Astrocyte (in vitro differentiated cells and primary cell): ENCODE results near the gene ZNF488. TPM values are rescaled to one million over a fixed set of nuclear protein-coding genes. Genes with fewer than 3 reads are reported as not detected.

Source experiments
- DNase-seq: peaks from one replicate; pipeline ENCODE4 v3.0.0-alpha.2; 2010; ENCODE audit warnings: low read depth
- FAIRE-seq: peaks from 2 replicates; lab custom pipeline; 2011; peaks lifted over from hg19 to GRCh38; lab: Jason Lieb, UNC
- H2AFZ ChIP-seq: 2 replicates; pipeline ENCODE4 v1.6.0; 2012; ENCODE audit warnings: low read depth, low read length, inconsistent platforms
- H3K27ac ChIP-seq: 2 replicates; pipeline ENCODE4 v1.5.1; 2011; ENCODE audit warnings: low read depth, low read length, inconsistent platforms
- H3K27me3 ChIP-seq: 2 replicates; pipeline ENCODE4 v1.6.0; 2011; ENCODE audit warnings: low read length, inconsistent platforms; ENCODE audit not compliant: insufficient read depth
- H3K36me3 ChIP-seq: 2 replicates; pipeline ENCODE4 v1.5.1; 2011; ENCODE audit warnings: low read length, inconsistent platforms; ENCODE audit not compliant: insufficient read depth
- H3K4me1 ChIP-seq: 2 replicates; pipeline ENCODE4 v1.5.1; 2011; ENCODE audit warnings: low read length, inconsistent platforms; ENCODE audit not compliant: insufficient read depth
- H3K4me2 ChIP-seq: 2 replicates; pipeline ENCODE4 v1.6.0; 2012; ENCODE audit warnings: low read length, inconsistent platforms
- H3K4me3 ChIP-seq: 2 replicates; pipeline ENCODE4 v1.5.1; 2011; ENCODE audit warnings: low read depth, mild to moderate bottlenecking, low read length, inconsistent platforms; ENCODE audit not compliant: insufficient read depth
- H3K79me2 ChIP-seq: 2 replicates; pipeline ENCODE4 v1.6.0; 2012; ENCODE audit warnings: mild to moderate bottlenecking, low read length, inconsistent platforms; ENCODE audit not compliant: insufficient read depth
- H3K9ac ChIP-seq: 2 replicates; pipeline ENCODE4 v1.6.0; 2012; ENCODE audit warnings: mild to moderate bottlenecking, low read length, inconsistent platforms
- H3K9me3 ChIP-seq: 2 replicates; pipeline ENCODE4 v1.5.1; 2012; ENCODE audit warnings: low read depth, mild to moderate bottlenecking, low read length, inconsistent platforms; ENCODE audit not compliant: insufficient read depth
- H4K20me1 ChIP-seq: 2 replicates; pipeline ENCODE4 v1.6.0; 2012; ENCODE audit warnings: low read length, inconsistent platforms; ENCODE audit not compliant: insufficient read depth
- H3K27ac Mint-ChIP-seq: one replicate; pipeline ENCODE4 v1.8.0; 2021; ENCODE audit warnings: mild to moderate bottlenecking, mixed read lengths; ENCODE audit not compliant: unreplicated experiment
- H3K27me3 Mint-ChIP-seq: one replicate; pipeline ENCODE4 v1.8.0; 2021; ENCODE audit warnings: low read depth, mixed read lengths; ENCODE audit not compliant: unreplicated experiment
- H3K36me3 Mint-ChIP-seq: one replicate; pipeline ENCODE4 v1.8.0; 2021; ENCODE audit warnings: low read depth, mixed read lengths; ENCODE audit not compliant: unreplicated experiment
- H3K4me1 Mint-ChIP-seq: one replicate; pipeline ENCODE4 v1.8.0; 2021; ENCODE audit warnings: low read depth, mixed read lengths; ENCODE audit not compliant: unreplicated experiment
- H3K4me3 Mint-ChIP-seq: one replicate; pipeline ENCODE4 v1.8.0; 2021; ENCODE audit warnings: mild to moderate bottlenecking, moderate library complexity, mixed read lengths; ENCODE audit not compliant: unreplicated experiment
- H3K9me3 Mint-ChIP-seq: one replicate; pipeline ENCODE4 v1.8.0; 2021; ENCODE audit warnings: mild to moderate bottlenecking, mixed read lengths; ENCODE audit not compliant: unreplicated experiment
- EZH2 ChIP-seq: IDR thresholded peaks from 2 replicates; pipeline ENCODE4 v1.6.1; 2012; ENCODE audit warnings: mild to moderate bottlenecking, low read length, inconsistent platforms; ENCODE audit not compliant: insufficient read depth
- total RNA-seq: library from RNA; stranded (reverse); gene quantifications from 2 replicates; pipeline ENCODE4 v1.2.1, GENCODE V29; 2021
- TF ChIP-seq, protein P1 (sequence below): IDR thresholded peaks from 2 replicates; pipeline ENCODE4 v1.5.1; 2011; ENCODE audit warnings: low read depth, mild to moderate bottlenecking, inconsistent platforms, low read length, moderate library complexity; ENCODE audit not compliant: insufficient read depth

ZNF488 gene
- total RNA-seq, 1 donor from 2014 or later = 1.4 TPM

DNA sequence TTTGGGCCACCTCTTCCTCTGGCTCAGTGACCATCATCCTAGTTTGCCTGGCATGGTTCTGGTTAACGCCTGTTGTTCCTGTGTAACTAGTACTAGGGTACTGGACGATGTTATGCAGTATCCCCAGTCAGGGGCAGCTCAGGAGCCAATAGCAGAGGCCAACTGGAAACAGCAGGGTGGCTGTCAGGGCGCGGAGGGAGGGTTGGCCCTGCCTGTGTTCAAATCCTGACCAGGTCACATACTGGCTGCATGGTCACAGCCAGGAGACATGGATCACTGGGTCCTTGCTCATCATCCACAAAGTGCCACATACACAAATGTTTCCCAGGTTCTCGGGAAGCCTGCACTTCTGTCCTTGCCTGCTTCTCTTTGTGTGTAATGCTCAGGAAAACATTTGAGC lies 48.2 kb downstream of the ZNF488 start:
- H2AFZ ChIP-seq = no peak overlapping the region
- no peak for DNase-seq
- H3K4me2 ChIP-seq = no peak overlapping the region
- no peak overlapping the region for H3K4me3 Mint-ChIP-seq
- no peaks in the 10 kb centered on the region for H4K20me1 ChIP-seq
- no peaks in the 10 kb centered on the region for H3K4me1 ChIP-seq
- peaks cover 53% of the 10 kb centered on the region for H3K27me3 Mint-ChIP-seq
- H3K9me3 ChIP-seq = no peaks in the 10 kb centered on the region
- no peak overlapping the region for H3K4me3 ChIP-seq
- TF ChIP-seq EZH2 = no peak
- TF ChIP-seq, protein P1, sequence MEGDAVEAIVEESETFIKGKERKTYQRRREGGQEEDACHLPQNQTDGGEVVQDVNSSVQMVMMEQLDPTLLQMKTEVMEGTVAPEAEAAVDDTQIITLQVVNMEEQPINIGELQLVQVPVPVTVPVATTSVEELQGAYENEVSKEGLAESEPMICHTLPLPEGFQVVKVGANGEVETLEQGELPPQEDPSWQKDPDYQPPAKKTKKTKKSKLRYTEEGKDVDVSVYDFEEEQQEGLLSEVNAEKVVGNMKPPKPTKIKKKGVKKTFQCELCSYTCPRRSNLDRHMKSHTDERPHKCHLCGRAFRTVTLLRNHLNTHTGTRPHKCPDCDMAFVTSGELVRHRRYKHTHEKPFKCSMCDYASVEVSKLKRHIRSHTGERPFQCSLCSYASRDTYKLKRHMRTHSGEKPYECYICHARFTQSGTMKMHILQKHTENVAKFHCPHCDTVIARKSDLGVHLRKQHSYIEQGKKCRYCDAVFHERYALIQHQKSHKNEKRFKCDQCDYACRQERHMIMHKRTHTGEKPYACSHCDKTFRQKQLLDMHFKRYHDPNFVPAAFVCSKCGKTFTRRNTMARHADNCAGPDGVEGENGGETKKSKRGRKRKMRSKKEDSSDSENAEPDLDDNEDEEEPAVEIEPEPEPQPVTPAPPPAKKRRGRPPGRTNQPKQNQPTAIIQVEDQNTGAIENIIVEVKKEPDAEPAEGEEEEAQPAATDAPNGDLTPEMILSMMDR = no peak
- no peak for FAIRE-seq
- peaks cover 3% of the 10 kb centered on the region for H3K4me1 Mint-ChIP-seq
- H3K9me3 Mint-ChIP-seq = no peaks in the 10 kb centered on the region
- no peak overlapping the region for H3K27ac ChIP-seq
- peaks cover 16% of the 10 kb centered on the region for H3K27me3 ChIP-seq
- H3K27ac Mint-ChIP-seq = no peak overlapping the region
- no peaks in the 10 kb centered on the region for H3K36me3 Mint-ChIP-seq
- no peaks in the 10 kb centered on the region for H3K79me2 ChIP-seq
- no peaks in the 10 kb centered on the region for H3K36me3 ChIP-seq
- H3K9ac ChIP-seq = no peak overlapping the region

DNA sequence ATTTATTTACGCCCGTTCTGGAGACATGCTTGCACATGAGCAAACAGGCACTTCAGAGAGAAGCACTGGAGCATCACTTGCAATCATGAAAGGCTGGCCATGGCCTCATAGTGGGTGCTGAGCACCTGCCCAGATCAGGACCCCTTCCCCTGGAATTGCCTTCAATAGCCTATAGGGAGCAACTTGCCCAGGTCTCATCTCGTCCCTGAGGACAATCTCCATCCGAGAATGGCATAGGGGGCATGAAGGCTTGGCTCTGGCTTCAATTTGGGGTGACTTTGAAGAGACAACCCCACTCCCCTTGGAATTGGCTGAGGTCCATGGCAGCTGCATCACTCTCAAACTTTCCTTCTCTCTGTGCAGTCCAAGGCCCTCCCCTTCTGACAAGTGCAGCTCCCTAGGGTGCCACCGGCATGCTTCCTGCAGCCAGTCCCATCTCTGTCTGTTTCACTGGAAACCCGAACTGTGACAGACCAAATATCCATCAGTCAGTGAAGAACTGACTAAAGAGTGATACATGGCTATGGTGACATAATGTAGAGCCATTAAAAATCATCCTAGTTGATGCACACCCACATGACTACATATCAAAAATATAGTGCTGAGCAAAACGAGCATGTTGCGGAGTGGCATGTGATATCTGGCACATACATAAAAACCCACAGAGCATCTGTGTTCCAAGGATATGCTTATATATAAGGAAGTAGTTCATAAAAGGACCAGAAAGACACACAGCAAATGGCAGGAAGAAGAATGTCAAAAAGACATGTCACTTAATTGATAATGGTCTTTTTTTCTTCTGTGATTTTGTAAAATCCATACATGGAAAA lies 49.4 kb downstream of the ZNF488 start:
- no peaks in the 10 kb centered on the region for H3K9me3 ChIP-seq
- H3K36me3 ChIP-seq = no peaks in the 10 kb centered on the region
- no peaks in the 10 kb centered on the region for H3K4me1 ChIP-seq
- no peaks in the 10 kb centered on the region for H4K20me1 ChIP-seq
- no peaks in the 10 kb centered on the region for H3K36me3 Mint-ChIP-seq
- no peaks in the 10 kb centered on the region for H3K9me3 Mint-ChIP-seq
- H3K27ac Mint-ChIP-seq = no peak overlapping the region
- H3K27me3 Mint-ChIP-seq = peaks cover 51% of the 10 kb centered on the region
- no peaks in the 10 kb centered on the region for H3K79me2 ChIP-seq
- no peak overlapping the region for H3K4me3 ChIP-seq
- H3K4me2 ChIP-seq = no peak overlapping the region
- no peak overlapping the region for H3K4me3 Mint-ChIP-seq
- H2AFZ ChIP-seq = no peak overlapping the region
- TF ChIP-seq, protein P1 = no peak
- no peak for TF ChIP-seq EZH2
- no peak overlapping the region for H3K27ac ChIP-seq
- H3K4me1 Mint-ChIP-seq = peaks cover 3% of the 10 kb centered on the region
- H3K27me3 ChIP-seq = peaks cover 16% of the 10 kb centered on the region
- no peak overlapping the region for H3K9ac ChIP-seq
- DNase-seq (no peak), FAIRE-seq (no peak)

DNA sequence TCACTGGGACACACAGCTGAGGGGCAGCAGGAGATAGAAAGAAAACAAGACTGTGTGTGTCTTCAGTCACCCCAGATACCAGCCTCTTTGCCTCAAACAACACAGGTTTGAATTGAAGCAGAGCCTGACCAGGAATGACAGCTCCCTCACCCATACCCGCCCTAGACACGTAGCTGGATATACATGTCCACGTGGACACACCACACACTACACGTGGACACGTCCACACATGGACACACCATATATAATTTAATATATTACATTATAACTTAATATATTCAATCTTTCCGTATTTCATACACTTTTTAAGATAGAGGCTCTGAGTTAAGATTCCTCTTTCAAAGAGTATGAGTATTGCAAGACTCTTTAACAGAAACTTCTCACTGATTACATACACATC lies 50.6 kb downstream of the ZNF488 start:
- FAIRE-seq = no peak
- H3K9me3 Mint-ChIP-seq = no peaks in the 10 kb centered on the region
- Histone ChIP-seq H3K36me3 (no peaks in the 10 kb centered on the region), H3K9ac (no peak overlapping the region), H3K27me3 (peaks cover 16% of the 10 kb centered on the region), H2AFZ (no peak overlapping the region), H3K9me3 (no peaks in the 10 kb centered on the region), H3K79me2 (no peaks in the 10 kb centered on the region), H3K4me2 (no peak overlapping the region), H3K4me1 (no peaks in the 10 kb centered on the region), H3K4me3 (no peak overlapping the region), H3K27ac (no peak overlapping the region), H4K20me1 (no peaks in the 10 kb centered on the region)
- no peak overlapping the region for H3K27ac Mint-ChIP-seq
- no peak for DNase-seq
- TF ChIP-seq EZH2 = no peak
- TF ChIP-seq, protein P1 = no peak
- H3K36me3 Mint-ChIP-seq = no peaks in the 10 kb centered on the region
- peaks cover 42% of the 10 kb centered on the region for H3K27me3 Mint-ChIP-seq
- H3K4me3 Mint-ChIP-seq = no peak overlapping the region
- peaks cover 3% of the 10 kb centered on the region for H3K4me1 Mint-ChIP-seq
